ENCODE data around the gene TENM4. TPM values are rescaled to one million over a fixed set of nuclear protein-coding genes. Genes with fewer than 3 reads are reported as not detected.

The TENM4 gene
- total RNA-seq, 1 experiment from 2014 or later = 9.9 TPM

DNA sequence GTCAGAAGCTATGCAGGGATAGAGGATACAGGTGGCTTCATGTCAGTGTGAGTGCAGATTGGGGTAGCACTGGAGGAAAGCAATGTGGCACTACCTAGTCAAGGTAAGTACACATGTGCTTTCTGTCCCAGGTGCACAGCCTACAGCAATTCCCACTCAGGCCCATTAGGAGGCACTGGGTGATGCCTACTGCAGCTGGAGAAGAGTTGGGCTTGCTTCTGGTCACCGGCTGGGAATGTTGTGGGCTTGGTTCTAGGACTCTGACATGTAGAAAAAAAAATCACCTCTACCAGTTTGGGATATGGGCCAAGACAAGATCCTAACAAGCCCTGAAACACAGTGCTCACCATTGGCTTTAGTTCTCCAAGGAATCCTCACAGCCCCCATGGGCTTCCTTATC lies 69.7 kb downstream of the TENM4 start:
- Mint-ChIP-seq H3K27me3 (ENCODE audit: insufficient read depth, unreplicated experiment) (no peaks in the 10 kb centered on the region), H3K27ac (ENCODE audit: low read depth, unreplicated experiment) (no peak overlapping the region), H3K4me1 (ENCODE audit: insufficient read depth, unreplicated experiment) (peaks cover 14% of the 10 kb centered on the region), H3K36me3 (ENCODE audit: insufficient read depth, unreplicated experiment) (no peaks in the 10 kb centered on the region), H3K9me3 (ENCODE audit: unreplicated experiment) (no peaks in the 10 kb centered on the region), H3K4me3 (ENCODE audit: unreplicated experiment) (no peak overlapping the region)
- intact Hi-C loops (cut with micrococcal nuclease) = loop anchor here (10.0 kb wide), 1 partner anchor 726 kb away; no protein-coding TSS in a partner anchor
- DNase-seq (ENCODE audit: unreplicated experiment) = peak; percentile 20
- BruUV-seq (replicated peaks) = no TSS peak
- ChIA-PET CTCF (interaction anchor here (0.6 to 1.9 kb wide), 7 partner anchors 9 to 725 kb away, joined by 3 to 6 read pairs (median 3); no protein-coding TSS in a partner anchor), POLR2A (no interaction called here)
- TF ChIP-seq, protein P1, sequence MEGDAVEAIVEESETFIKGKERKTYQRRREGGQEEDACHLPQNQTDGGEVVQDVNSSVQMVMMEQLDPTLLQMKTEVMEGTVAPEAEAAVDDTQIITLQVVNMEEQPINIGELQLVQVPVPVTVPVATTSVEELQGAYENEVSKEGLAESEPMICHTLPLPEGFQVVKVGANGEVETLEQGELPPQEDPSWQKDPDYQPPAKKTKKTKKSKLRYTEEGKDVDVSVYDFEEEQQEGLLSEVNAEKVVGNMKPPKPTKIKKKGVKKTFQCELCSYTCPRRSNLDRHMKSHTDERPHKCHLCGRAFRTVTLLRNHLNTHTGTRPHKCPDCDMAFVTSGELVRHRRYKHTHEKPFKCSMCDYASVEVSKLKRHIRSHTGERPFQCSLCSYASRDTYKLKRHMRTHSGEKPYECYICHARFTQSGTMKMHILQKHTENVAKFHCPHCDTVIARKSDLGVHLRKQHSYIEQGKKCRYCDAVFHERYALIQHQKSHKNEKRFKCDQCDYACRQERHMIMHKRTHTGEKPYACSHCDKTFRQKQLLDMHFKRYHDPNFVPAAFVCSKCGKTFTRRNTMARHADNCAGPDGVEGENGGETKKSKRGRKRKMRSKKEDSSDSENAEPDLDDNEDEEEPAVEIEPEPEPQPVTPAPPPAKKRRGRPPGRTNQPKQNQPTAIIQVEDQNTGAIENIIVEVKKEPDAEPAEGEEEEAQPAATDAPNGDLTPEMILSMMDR (IDR thresholded peaks at IDR 0.05; ENCODE audit: unreplicated experiment) = no peak

DNA sequence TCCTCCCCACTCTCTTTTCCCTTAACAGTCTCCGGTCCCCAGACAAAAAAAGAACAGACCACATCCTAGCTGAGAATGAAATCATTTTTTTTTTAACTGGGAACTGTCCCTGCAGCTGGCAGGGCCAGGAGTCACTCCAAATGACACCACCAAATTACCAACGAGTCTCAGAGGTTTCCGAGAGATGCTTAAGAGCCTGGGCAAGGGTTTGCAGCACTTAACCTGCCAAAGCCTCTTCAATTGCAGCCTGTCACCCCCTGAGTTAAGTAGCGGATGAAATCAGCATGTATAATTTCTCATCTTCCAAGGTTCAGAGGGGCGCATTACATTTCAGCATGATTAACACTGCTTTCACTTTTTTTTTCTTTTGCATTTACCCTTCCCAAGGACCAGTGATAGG lies 71.8 kb downstream of the TENM4 start:
- CTCF ChIA-PET = interaction anchor here (0.7 kb wide), 1 partner anchor 37 kb away, joined by 3 read pairs; no protein-coding TSS in a partner anchor
- BruUV-seq (replicated peaks) = no TSS peak
- no peaks in the 10 kb centered on the region for H3K36me3 Mint-ChIP-seq (ENCODE audit: insufficient read depth, unreplicated experiment)
- no peaks in the 10 kb centered on the region for H3K9me3 Mint-ChIP-seq (ENCODE audit: unreplicated experiment)
- H3K27ac Mint-ChIP-seq (ENCODE audit: low read depth, unreplicated experiment) = no peak overlapping the region
- DNase-seq (ENCODE audit: unreplicated experiment) = no peak
- intact Hi-C loops (cut with micrococcal nuclease) = no loop called here
- no peak overlapping the region for H3K4me3 Mint-ChIP-seq (ENCODE audit: unreplicated experiment)
- no peaks in the 10 kb centered on the region for H3K27me3 Mint-ChIP-seq (ENCODE audit: insufficient read depth, unreplicated experiment)
- TF ChIP-seq, protein P1 (IDR thresholded peaks at IDR 0.05; ENCODE audit: unreplicated experiment) = no peak
- H3K4me1 Mint-ChIP-seq (ENCODE audit: insufficient read depth, unreplicated experiment) = peaks cover 6% of the 10 kb centered on the region
- POLR2A ChIA-PET = no interaction called here

DNA sequence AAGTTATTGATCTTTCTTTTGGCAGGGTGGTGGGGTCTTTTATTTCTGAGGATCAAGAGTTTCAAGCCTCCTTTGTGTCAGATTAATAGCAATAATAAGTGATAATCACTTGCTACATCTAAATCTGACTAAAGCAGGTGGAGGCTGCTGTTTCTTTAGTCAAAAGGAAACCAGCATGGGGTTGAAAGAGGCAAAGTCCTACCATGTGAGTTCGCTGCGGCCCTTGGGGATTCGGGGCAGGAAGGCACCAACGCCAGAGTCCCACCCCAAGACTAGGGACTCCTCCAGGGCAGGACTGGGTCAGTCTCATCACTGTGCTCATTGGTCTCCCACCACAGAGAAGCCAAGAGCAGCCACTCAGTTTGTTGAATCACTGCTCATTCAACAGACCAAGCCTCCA lies 73.0 kb downstream of the TENM4 start:
- ChIA-PET POLR2A (interaction anchor here (1.0 to 1.6 kb wide), 2 partner anchors 8 to 9 kb away, joined by 3 to 7 read pairs; no protein-coding TSS in a partner anchor), CTCF (interaction anchor here (1.0 kb wide), 1 partner anchor 45 kb away, joined by 3 read pairs; no protein-coding TSS in a partner anchor)
- TF ChIP-seq, protein P1 (IDR thresholded peaks at IDR 0.05; ENCODE audit: unreplicated experiment) = no peak
- DNase-seq (ENCODE audit: unreplicated experiment) = no peak
- intact Hi-C loops (cut with micrococcal nuclease) = no loop called here
- Mint-ChIP-seq H3K27ac (ENCODE audit: low read depth, unreplicated experiment) (no peak overlapping the region), H3K36me3 (ENCODE audit: insufficient read depth, unreplicated experiment) (no peaks in the 10 kb centered on the region), H3K4me3 (ENCODE audit: unreplicated experiment) (no peak overlapping the region), H3K27me3 (ENCODE audit: insufficient read depth, unreplicated experiment) (no peaks in the 10 kb centered on the region), H3K4me1 (ENCODE audit: insufficient read depth, unreplicated experiment) (peaks cover 17% of the 10 kb centered on the region), H3K9me3 (ENCODE audit: unreplicated experiment) (no peaks in the 10 kb centered on the region)
- no TSS peak for BruUV-seq (replicated peaks)

DNA sequence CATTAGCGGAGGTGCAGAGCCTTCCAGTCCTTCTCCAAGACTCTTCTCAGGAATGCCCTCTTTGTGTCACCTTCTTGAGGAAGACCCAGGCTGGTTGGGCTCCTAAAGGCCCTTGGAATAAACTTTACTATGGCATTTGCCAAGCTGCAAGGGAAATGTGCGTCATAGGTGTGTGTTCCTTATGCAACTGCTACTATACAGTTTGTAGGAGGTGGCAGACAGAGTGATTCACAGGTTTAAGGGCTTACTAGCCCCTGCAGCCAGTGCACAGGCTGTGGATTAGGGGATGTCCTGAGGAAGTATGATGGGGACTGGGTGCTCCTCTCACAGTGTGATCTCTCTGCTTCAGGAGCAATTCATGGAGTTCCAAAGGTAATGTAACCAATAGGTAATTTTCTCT lies 74.6 kb downstream of the TENM4 start:
- intact Hi-C loops (cut with micrococcal nuclease) = no loop called here
- ChIA-PET CTCF (interaction anchor here (0.6 to 1.4 kb wide), 3 partner anchors 10 to 23 kb away, joined by 4 to 5 read pairs (median 5); no protein-coding TSS in a partner anchor), POLR2A (interaction anchor here (1.6 kb wide), 1 partner anchor 9 kb away, joined by 7 read pairs; no protein-coding TSS in a partner anchor)
- TF ChIP-seq, protein P1 (IDR thresholded peaks at IDR 0.05; ENCODE audit: unreplicated experiment) = no peak
- H3K36me3 Mint-ChIP-seq (ENCODE audit: insufficient read depth, unreplicated experiment) = no peaks in the 10 kb centered on the region
- DNase-seq (ENCODE audit: unreplicated experiment) = peak; percentile 40
- no TSS peak for BruUV-seq (replicated peaks)
- no peak overlapping the region for H3K4me3 Mint-ChIP-seq (ENCODE audit: unreplicated experiment)
- no peaks in the 10 kb centered on the region for H3K9me3 Mint-ChIP-seq (ENCODE audit: unreplicated experiment)
- H3K4me1 Mint-ChIP-seq (ENCODE audit: insufficient read depth, unreplicated experiment) = peaks cover 22% of the 10 kb centered on the region
- H3K27me3 Mint-ChIP-seq (ENCODE audit: insufficient read depth, unreplicated experiment) = no peaks in the 10 kb centered on the region
- H3K27ac Mint-ChIP-seq (ENCODE audit: low read depth, unreplicated experiment) = no peak overlapping the region

All from MCF 10A (cell line).